GM18498 (cell line): ENCODE measurements around the gene SEL1L.
"Not testable (repeated sequence)": the region's sequence is repeated elsewhere in the genome, so short reads cannot be mapped to it uniquely, and the experiment has no call there.

Experiments used
- ATAC-seq: cut with Tn5 transposase; IDR thresholded peaks from one replicate; pipeline ENCODE4 v1.9.1; 2021; ENCODE audit warnings: mild to moderate bottlenecking, moderate library complexity; ENCODE audit not compliant: unreplicated experiment

Gene SEL1L

DNA sequence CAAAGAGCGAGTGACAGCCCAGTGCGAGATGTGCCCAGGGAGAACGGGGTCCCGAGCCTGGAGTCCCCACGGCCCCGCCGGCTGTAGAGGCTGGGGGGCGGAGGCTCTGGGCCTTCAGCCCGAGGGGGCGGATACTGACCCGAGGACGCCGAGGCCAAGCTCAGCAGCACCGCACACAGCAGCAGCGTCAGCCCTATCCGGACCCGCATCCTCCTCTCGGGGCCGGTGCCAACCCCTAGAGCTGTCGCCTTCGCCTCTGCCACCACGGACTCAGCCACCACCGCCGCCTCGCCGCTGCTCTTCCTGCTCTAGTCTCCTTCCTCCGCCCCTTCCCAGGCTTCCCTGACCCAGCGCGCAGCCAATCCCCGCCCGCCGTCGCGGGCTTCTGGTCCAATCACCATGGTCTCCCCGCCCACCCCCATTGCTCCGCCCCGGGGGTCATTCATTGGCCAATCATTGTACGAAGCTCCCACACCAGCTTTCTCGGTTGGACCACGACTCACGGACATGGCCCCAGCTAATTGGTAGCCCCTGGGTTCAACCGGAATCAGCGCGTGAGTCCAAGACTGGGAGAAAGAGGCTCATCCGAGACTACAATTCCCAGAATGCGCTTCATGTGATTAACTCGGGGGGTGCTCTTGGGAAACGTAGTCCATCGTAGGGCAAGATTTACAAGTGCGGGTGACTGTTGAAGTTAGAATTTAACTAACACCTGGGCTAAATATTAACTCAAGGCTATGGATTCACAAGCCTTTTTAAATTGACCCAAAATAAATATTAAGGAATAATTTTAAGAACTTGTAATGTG, at the start of gene SEL1L:
TSS of gene SEL1L (minus strand) at position 318 of the 808 bp plus-strand sequence. CDS start at position 209, 109 bp downstream.
- peak; percentile 94 for ATAC-seq

DNA sequence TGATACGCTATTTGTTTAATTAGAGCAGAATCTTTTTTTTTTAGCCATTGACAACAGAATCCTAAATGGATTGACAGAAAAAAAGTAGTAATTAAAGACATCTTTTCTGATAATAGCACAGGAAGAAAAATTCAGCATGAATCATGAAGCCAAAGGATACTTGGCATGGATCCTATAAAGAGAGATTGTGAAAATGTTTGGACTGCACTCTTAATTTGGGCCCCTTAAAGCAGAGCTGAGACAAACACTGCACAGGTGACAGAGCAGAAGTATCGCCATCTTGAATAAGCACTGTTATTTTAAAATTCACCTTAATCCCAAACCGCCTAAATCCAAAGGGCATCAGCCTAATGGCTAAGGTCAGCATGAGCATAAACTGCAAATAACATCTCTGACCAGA, 48.8 kb upstream of the SEL1L start:
- no peak for ATAC-seq

DNA sequence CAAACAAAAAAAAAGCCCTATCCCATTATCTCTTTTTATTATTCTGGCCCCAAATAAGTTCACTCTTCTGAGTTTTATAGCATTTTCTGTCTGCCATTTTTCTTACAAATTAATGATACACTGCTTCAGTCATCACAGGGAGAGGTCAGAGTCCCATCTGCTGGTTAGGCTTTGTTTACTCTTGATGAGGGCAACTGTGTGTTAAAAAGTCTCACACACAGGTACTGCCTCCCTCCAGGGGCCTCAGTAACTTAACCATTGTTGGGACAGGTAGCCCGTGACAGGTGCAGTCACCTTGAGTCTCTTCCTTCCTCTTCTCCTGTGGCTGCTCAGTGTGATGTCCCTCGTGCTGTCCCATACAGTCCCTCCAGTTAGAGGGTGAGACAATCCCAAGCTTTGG, 45.5 kb upstream of the SEL1L start:
- no peak for ATAC-seq

DNA sequence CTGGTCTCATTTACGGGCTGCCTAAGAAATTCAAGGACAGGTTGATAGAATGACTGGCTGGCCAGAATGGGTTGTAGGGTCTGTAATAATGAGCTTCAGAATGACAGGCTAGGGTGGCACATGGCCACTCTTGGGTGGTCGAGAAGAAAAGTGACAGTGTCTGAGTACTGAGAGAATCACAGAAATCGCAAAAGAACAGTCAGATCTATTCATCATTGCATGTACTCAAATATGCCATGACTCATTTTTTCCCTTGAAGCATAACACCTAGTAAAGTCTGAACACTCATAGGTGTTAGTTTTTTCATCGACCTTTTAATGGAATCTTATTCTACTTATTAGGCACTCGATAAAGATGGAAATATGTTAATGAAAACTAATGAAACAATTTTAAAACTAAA, 37.8 kb upstream of the SEL1L start:
- ATAC-seq = no peak

DNA sequence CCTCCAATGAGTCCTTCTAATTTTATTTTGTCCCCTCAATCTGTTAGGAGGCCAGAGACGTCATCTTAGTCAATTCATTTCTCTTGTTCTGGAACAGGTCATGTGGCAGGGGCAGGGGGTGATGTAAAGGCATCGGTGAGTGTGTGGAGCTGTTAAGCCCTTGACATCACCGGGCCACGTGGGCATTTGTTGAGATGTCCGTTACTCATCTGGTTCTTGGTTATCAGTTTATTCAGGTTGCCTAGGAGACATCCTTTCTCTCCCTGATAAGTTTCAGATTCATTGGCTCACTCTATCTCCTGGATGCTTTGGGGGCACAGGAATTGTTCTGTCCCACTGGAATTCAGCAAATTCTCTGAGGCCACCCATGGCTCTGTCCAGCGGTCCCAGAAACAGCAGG, 33.6 kb upstream of the SEL1L start:
- ATAC-seq = no peak

DNA sequence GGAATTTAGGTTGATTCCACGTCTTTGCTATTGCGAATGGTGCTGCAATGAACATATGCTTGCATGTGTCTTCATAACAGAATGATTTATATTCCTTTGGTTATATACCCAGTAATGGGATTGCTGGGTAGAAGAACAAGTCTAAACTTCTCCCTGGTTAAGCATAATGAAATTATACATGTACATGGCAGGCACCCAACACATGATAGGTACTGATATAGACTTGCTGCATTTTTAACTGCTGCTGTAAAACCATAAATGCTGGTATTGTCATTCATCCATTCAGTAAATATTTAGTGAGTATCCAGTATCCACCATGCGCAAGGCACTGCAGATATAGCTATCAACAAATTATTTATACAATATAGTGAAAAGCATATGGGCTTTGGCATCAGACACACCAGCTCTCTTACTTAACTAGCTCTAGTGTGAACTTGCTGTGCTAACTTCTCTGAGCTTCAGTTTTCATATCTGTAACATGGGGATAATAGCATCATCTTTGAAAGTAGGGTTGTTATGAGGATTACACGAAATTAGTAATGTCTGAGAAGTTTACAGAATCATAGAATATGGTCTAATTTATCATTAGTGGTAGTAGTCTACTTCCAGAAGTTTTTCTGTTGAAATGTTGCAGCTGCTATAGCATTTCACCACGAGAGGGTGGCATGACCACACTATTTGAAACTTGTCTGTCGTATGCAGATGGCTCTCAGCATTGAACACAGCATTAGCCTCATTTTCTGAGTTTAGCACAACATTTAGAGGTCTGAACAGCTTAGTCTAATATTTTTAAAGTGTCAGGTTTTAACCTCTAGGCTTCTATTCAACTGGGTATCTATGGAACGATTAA, 32.0 kb upstream of the SEL1L start:
- peak; percentile 84 for ATAC-seq

DNA sequence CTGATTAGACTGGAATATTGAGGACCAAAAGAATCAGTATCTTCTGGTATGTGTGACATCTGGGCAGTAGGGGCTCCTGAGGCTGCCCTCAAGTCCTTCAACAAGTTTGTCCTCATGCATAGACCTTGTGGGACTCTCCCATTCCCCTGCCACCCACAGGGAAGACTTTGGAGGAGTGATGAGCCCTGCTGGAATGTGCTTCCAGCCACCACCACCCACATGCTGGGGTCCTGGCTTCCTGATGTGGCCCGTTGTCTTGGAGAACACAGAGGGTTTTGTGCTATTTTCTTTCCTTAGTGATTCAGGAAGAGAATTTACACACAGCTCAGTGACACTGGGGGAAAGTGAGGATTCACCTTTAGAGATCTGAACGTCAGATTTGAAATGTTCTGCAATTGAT, 29.2 kb upstream of the SEL1L start:
- no peak for ATAC-seq

DNA sequence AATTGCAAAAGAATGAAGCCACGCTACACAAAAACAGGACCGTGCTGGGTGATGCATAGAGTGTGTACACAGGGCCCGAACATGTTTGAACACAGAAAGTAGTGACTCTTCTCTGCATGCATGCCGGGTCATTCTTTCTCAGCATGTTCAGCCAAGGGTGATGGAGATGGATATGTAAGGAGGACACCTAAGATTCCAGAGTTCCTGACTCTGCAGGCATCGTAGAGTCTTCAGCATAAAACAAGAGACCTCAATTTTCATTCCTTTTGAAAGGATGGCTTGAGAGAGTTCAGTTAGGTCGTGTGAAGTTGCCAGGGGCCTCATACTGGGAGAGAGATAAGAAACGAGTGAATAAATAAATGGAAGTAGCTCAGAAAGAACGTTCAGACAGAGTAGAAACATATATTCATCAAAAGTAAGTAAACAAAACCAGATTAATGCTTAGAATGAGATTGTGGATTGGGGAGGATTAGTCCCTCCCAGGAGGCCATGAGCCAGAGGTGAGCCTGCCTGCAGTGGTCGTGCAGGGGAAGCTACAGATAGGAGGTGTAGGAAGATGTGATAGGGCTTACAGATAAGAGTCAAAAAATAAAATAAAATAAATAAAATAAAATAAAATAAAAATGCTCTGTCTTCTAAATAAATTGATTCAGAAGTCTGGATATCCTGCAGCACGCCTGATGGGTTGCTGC, 27.6 kb upstream of the SEL1L start:
- ATAC-seq = no peak

DNA sequence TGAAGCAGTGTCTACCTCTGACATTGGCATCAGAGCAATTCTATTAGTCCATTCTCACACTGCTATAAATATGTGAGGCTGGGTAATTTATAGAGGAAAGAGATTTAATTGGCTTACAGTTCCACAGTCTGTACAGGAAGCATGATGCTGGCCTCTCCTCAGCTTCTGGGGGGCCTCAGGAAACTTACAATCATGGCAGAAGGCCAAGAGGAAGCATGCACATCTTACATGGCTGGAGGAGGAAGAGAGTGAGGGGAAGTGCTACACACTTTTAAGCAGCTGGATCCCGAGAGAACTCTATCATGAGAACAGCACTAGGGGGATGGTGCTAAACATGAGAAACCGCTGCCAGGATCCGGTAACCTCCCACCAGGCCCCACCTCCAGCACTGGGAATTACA, 25.7 kb upstream of the SEL1L start:
- ATAC-seq = no peak

DNA sequence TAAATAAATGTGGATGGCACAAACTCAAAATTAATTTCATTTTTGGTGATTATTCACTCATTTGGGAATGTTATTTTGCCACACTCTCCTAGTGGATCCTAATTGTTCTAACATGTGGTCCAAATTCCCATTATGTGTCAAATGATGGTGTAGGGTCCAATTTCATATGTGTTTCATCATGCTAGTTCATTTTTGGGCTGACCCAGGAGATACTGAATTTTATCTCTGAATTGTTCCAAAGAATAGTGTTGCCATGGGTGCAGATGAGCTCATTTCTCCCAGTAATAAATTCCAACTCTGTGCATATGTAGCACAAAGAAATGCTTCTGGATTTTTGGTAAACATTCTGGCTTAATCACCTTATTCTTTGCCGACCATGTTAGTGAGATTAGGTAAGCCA, 23.5 kb upstream of the SEL1L start:
- no peak for ATAC-seq

DNA sequence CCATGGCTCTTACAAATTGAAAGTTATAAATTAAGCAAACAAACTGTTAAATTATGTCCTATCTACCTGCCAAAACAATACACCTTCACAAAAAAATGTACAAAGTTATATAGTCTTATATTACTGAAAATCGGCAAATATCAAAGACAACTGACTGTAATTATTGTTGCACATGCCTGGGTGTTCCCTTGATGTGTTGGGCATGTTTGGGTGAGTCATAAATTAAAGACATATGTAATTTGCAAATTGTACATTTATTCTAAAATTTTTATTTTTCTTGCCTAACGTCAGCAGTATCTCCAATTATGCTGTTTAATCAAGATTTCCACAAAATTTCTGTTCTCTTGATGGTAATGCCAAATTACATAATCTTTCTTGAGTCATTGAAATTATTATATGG, 22.0 kb upstream of the SEL1L start:
- no peak for ATAC-seq

DNA sequence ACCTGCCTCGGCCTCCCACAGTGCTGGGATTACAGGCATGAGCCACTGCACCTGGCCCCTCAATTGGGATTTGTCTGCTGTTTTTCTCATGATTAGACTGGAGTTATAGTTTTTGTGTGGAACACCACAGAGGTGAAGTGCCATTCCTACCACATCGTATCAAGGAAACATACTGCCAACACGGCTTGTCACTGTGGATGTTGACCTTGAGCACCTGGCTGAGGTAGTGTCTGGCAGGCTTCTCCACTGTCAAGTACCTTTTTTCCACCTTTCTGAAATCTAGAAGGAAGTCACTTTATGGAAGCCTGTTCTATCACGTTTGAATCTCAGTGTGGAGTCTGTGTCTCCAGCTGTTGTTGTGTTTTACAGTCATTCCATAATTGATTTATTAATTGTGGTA, 21.4 kb upstream of the SEL1L start:
- ATAC-seq = no peak

DNA sequence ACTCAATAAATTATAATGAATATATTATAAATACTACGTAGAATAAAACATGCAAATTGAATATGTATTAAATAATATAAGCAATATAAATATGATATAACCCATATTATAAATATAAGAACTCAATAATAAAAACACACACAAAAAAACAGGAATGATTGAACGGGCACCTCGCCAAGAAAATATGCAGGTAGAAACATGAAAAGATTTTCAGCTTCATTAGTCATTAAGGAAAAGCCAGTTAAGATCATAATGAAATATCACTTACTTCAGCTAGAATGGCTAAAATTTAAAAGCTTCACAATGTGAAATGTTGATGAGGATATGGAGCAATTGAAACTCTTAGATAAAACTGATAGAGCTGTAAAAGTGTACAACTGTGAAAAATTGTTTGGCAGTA, 17.8 kb upstream of the SEL1L start:
- no peak for ATAC-seq

DNA sequence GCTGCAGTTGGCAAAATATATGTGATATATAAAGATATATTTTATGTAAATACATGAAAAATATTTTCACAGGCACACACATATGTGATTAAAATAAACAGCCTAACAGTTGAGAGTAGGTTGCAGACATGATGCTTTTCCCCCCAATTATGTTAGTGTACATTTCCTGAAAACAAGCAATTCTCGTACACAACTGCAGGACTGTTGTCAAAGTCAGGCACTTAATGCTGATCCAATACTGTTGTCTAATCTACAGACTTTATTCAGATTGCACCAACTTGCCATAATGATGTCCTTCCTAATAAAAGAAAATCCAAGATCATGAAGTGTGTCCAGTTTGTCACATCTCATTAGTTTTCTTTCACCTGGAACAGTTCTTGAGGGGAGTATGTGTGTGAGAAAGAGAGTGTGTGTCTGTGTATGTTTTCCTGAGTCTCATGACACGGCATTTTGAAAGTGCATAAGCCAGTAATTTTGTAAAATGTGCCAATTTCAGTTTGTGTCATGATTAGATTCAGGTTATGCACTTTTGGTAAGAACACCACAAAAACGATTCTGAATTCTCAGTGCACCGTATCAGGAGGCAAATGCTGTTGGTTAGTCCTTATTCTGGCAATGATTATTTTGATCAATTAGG, 16.5 kb upstream of the SEL1L start:
- ATAC-seq = peak; percentile 91

DNA sequence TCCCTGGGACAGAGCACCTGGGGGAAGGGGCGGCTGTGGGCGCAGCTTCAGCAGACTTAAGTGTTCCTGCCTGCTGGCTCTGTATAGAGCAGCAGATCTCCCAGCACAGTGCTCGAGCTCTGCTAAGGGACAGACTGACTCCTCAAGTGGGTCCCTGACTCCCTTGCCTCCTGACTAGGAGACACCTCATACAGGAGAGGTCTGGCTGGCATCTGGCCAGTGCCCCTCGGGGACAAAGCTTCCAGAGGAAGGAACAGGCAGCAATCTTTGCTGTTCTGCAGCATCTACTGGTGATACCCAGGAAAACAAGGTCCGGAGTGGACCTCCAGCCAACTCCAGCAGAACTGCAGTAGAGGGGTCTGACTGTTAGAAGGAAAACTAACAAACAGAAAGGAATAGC, 7.6 kb upstream of the SEL1L start:
- ATAC-seq = not testable (repeated sequence)

DNA sequence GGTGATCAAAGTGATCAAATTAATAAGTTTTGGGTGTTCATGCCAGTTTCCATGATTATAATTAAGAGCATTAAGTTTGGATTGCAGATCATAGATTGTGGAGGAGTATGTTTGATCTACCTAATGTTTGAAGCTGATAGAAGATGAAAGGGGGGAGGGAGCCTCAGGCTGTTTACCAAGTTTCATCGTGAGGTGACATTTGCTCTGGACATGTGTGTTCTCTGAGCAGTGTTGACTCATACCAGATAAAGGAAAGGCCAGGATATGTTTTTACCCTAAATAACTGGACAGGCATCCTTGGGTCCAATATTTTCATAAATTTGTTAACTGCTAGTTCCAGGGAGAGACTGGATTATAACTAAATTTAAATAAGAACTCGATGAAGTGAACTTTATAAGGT, 3.5 kb upstream of the SEL1L start:
- ATAC-seq = no peak

DNA sequence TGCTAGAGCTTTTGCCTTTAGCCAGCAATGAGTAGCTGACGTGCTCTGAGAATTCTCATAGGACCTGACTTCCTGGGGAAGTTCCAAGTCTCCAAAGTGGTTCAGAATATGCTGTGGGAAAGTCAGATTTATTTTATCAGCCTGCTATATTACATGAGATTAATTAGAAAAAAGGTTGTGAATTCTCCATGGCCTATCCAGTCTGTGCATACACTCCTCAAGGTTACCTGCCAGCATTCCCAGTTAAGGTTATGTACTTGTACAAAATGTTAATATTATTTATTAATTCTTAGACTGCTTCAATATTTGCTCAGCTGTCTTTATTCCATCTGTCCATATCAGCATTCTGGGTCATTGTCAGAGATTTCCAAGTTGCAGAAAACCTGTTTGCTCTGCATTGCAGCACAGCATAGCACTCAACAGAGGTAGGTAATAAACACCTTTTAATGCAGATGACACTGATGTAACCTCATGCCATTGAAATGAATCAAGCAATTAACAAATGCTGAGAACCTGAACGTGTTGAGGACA, 2.7 kb upstream of the SEL1L start:
- ATAC-seq = no peak

DNA sequence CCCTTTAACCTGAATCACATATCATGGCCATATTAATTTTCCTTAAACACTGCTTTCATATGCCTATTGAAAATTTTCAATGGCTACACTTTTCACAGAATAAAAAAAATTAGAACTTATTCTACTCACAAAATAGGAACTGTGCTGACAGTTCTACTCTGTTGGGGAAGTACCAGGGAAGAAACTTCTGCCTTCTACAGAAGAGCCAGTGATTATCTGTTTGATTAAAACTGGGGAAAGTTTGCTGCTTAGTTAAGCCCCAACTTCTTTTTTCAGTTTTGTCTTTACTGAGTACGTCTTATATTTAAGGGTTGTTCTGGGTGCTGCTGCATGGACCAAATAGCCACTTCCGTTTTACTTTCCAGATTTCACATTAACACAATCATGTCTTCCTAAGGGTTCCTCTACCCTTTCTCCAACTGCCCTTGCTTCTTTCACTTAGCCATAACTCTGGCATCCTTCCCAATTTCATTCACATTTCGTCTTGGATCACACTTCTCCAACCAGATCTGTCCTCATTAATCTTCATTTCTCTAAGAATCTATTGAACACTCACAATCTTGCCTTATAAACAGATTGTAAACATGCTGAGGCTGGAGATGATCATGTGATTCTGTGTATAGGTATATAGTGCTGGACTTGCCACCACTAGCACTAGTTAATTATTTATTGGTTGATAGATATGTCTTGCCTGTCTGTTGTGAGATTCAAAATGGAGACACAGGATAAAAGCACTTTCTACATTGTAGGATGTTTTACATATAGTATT, 1.9 kb upstream of the SEL1L start:
- no peak for ATAC-seq

DNA sequence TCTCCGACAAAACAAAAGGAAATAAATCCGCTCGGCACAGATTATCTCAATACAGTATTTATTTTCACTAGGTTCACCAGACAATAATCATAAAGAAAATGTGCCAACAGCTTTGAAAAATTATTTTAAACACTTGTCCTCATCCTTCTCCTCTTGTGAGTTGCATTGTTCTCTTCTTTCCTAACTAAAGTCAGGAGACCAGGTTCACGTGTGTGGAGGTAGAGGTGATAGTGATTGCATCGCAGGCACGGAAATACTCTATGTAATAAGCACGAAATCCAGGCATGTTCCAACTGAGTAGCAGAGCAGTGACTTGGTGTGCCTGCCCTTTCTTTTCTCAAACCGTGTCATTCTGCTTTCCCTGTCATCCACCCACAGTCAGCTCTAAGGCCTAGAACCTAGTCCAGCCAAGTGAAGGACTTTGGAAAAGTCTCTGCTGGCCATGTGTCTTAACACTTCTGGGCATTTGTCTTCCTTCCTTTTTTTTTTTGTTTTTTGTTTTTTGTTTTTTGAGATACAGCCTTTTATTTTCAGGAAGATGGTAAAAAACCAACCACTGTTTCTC, 939 bp upstream of the SEL1L start:
- ATAC-seq = no peak

DNA sequence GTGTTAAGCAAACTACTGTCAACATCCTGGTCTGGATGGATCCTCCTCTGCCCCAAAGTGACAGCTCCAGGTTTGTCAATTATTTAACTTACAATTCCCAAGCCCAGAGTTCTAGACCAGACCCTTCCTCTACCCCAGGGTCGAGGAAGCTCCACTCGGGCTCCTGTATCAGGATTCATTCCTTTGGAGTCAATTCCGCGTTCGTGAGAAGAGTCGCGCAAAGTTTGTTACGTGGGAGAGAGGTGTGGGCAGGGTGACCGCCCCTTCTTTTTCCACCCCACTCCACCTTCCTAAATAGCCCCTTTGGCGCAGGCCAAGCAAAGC, 479 bp downstream of the SEL1L start:
- no peak for ATAC-seq
